Muscle layer of colon (tissue), 2 donors: Measurements from ENCODE around the gene FASN.

Experiments used
- H3K27ac ChIP-seq: one replicate; pipeline ENCODE4 v1.7.0; 2013; ENCODE audit warnings: low read depth, mild to moderate bottlenecking, low read length, moderate library complexity
- H3K27me3 ChIP-seq, 2 donors: one replicate each; pipeline ENCODE4 v1.7.0; 2013; ENCODE audit warnings: low read length in 2 of 2, mild to moderate bottlenecking in 2 of 2; ENCODE audit not compliant: insufficient read depth in 2 of 2, control insufficient read depth in 1 of 2
- H3K36me3 ChIP-seq: one replicate; pipeline ENCODE4 v1.7.0; 2013; ENCODE audit warnings: mild to moderate bottlenecking, low read length; ENCODE audit not compliant: insufficient read depth
- H3K4me1 ChIP-seq: one replicate; pipeline ENCODE4 v1.7.0; 2013; ENCODE audit warnings: mild to moderate bottlenecking, low read length; ENCODE audit not compliant: insufficient read depth
- H3K4me3 ChIP-seq, 2 donors: one replicate each; pipeline ENCODE4 v1.7.0; 2013; ENCODE audit warnings: low read length in 2 of 2, low read depth in 1 of 2, mild to moderate bottlenecking in 1 of 2, moderate library complexity in 1 of 2
- H3K9ac ChIP-seq: one replicate; pipeline ENCODE4 v1.7.0; 2013; ENCODE audit warnings: low read length
- H3K9me3 ChIP-seq: one replicate; pipeline ENCODE4 v1.7.0; 2013; ENCODE audit warnings: mild to moderate bottlenecking, low read length
- donor health status: abdominal sarcoma.
- donor health status: Adenocarcinoma of cecum.

Gene FASN

GRCh38 chr17:82127704-82128103, 29.7 kb upstream of the FASN start:
- Histone ChIP-seq H3K4me1 (no peaks in the 10 kb centered on the region), H3K4me3 (no peak overlapping the region), H3K9ac (no peak overlapping the region), H3K27me3 (no peaks in the 10 kb centered on the region), H3K36me3 (peaks cover 10% of the 10 kb centered on the region), H3K27ac (no peak overlapping the region), H3K9me3 (no peaks in the 10 kb centered on the region)

DNA sequence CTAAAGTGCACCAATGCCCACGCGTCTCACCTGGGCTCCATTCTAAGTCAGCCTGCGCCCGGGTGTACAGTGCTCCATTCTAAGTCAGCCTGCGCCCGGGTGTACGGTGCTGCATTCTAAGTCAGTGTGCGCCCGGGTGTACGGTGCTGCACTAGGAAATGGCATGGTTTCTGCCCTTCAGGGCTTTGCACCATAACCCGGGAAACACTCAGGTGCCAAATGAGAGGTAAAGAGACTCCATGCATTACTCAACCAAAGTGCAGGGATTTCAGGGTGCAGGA, 29.2 kb upstream of the FASN start:
- Histone ChIP-seq H3K4me1 (no peaks in the 10 kb centered on the region), H3K9me3 (no peaks in the 10 kb centered on the region), H3K27me3 (no peaks in the 10 kb centered on the region), H3K9ac (no peak overlapping the region), H3K27ac (no peak overlapping the region), H3K36me3 (peaks cover 10% of the 10 kb centered on the region), H3K4me3 (no peak overlapping the region)

GRCh38 chr17:82126556-82127314, 28.7 kb upstream of the FASN start:
- Histone ChIP-seq H3K9ac (no peak overlapping the region), H3K36me3 (peaks cover 10% of the 10 kb centered on the region), H3K27me3 (no peaks in the 10 kb centered on the region), H3K4me1 (no peaks in the 10 kb centered on the region), H3K27ac (no peak overlapping the region), H3K4me3 (no peak overlapping the region), H3K9me3 (no peaks in the 10 kb centered on the region)

- Histone ChIP-seq H3K27ac (no peak overlapping the region), H3K4me3 (no peak overlapping the region), H3K4me1 (no peaks in the 10 kb centered on the region), H3K9ac (no peak overlapping the region), H3K9me3 (no peaks in the 10 kb centered on the region), H3K36me3 (peaks cover 10% of the 10 kb centered on the region), H3K27me3 (no peaks in the 10 kb centered on the region)
These were observed 26.1 kb upstream of the FASN start for GRCh38 chr17:82124101-82124500.

- H3K27ac ChIP-seq: no peak overlapping the region
- no peaks in the 10 kb centered on the region for H3K27me3 ChIP-seq
- H3K9ac ChIP-seq: no peak overlapping the region
These were observed 23.9 kb upstream of the FASN start for GRCh38 chr17:82121660-82122629.

DNA sequence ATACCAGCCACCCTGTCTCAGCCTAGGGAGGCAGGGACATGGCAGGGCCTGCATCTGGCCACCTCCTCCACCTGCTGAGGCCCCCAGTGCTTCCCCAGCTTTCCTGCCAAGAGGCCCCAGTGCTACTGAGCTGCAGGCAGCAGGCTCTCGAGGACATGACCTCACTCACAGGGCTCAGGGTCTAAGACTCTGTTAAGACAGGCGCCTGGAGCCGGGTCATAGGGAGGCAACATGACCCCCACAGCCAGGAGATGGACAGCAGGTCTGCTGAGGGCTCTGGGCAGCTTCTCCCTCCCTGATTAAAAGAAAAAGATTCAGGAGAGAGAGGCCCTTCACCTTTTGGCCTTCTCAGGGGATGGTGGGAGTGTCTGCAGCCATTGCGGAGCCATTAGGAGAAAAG, 23.2 kb upstream of the FASN start:
- no peak overlapping the region for H3K27ac ChIP-seq
- no peaks in the 10 kb centered on the region for H3K4me1 ChIP-seq
- no peaks in the 10 kb centered on the region for H3K9me3 ChIP-seq
- H3K4me3 ChIP-seq: no peak overlapping the region
- no peaks in the 10 kb centered on the region for H3K27me3 ChIP-seq
- H3K36me3 ChIP-seq: no peaks in the 10 kb centered on the region
- H3K9ac ChIP-seq: no peak overlapping the region

More at GRCh38 chr17:82121660-82122629, 23.9 kb upstream of the FASN start:
- no peaks in the 10 kb centered on the region for H3K36me3 ChIP-seq
- H3K4me1 ChIP-seq: no peaks in the 10 kb centered on the region
- H3K9me3 ChIP-seq: no peaks in the 10 kb centered on the region
- H3K4me3 ChIP-seq: no peak overlapping the region

DNA sequence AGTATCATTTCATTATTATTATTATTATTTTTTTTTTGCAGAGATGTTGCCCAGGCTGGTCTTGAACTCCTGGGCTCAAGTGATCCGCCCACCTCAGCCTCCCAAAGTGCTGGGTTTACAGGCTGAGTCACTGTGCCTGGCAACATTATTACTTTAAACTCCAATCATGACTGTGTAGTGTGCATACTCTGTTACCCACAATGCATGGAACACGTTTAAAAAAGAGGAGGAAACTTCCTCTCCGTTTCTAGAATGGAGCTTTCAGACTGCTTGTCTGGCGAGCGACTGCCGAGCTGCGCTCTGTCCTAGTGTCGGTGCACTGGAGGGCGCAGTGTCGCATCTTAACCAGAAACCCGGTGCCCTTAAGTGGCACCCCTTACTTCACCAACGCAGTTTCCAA, 22.1 kb upstream of the FASN start:
- no peak overlapping the region for H3K4me3 ChIP-seq
- no peaks in the 10 kb centered on the region for H3K9me3 ChIP-seq
- H3K9ac ChIP-seq: no peak overlapping the region
- no peaks in the 10 kb centered on the region for H3K4me1 ChIP-seq
- no peak overlapping the region for H3K27ac ChIP-seq
- no peaks in the 10 kb centered on the region for H3K36me3 ChIP-seq
- H3K27me3 ChIP-seq: no peaks in the 10 kb centered on the region

DNA sequence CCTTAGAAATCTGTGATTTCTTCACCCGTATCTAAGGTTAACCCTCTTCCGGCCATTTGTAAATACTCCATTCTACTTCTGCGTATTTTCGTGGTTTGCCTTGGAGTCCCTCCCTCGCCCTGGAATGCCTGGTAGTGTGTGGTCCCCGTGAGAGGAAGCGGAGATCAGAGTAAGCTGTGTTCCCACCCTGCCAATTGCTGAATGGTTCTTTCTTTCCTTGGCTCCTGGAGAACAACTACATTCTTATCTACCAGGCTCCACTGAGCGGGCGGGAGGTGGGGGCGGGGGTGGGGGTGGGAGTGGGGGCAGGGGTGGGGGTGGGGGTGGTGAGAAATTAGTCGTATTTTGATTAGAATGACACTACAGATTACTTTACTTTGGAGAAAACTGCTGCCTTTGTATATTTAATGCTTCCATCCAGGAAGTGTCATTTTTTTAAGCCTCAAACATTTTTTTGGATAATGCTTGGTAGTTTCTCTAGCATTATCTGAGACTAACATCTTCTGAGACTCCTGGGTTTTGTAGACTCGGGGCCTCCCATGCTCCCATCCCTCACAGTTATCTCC, 20.9 kb upstream of the FASN start:
- no peaks in the 10 kb centered on the region for H3K9me3 ChIP-seq
- H3K36me3 ChIP-seq: no peaks in the 10 kb centered on the region
- H3K4me1 ChIP-seq: no peaks in the 10 kb centered on the region
- H3K27ac ChIP-seq: no peak overlapping the region
- no peaks in the 10 kb centered on the region for H3K27me3 ChIP-seq
- no peak overlapping the region for H3K4me3 ChIP-seq
- H3K9ac ChIP-seq: no peak overlapping the region

GRCh38 chr17:82118168-82118814, 20.3 kb upstream of the FASN start:
- H3K9ac ChIP-seq: no peak overlapping the region
- no peaks in the 10 kb centered on the region for H3K27me3 ChIP-seq
- H3K36me3 ChIP-seq: peaks cover 4% of the 10 kb centered on the region
- no peak overlapping the region for H3K27ac ChIP-seq
- no peaks in the 10 kb centered on the region for H3K4me1 ChIP-seq
- no peaks in the 10 kb centered on the region for H3K9me3 ChIP-seq
- H3K4me3 ChIP-seq: no peak overlapping the region

GRCh38 chr17:82117139-82118090, 19.4 kb upstream of the FASN start:
- H3K4me1 ChIP-seq: no peaks in the 10 kb centered on the region
- H3K27me3 ChIP-seq: no peaks in the 10 kb centered on the region
- H3K27ac ChIP-seq: no peak overlapping the region
- H3K9ac ChIP-seq: no peak overlapping the region
- peaks cover 12% of the 10 kb centered on the region for H3K36me3 ChIP-seq
- H3K4me3 ChIP-seq: no peak overlapping the region
- no peaks in the 10 kb centered on the region for H3K9me3 ChIP-seq
